ENCODE measurements around the gene OR4D1.

GRCh38 chr17:58192612-58193011, 44.4 kb downstream of the OR4D1 start, which contains the start of gene EPX:
- TF ChIP-seq, protein P1, sequence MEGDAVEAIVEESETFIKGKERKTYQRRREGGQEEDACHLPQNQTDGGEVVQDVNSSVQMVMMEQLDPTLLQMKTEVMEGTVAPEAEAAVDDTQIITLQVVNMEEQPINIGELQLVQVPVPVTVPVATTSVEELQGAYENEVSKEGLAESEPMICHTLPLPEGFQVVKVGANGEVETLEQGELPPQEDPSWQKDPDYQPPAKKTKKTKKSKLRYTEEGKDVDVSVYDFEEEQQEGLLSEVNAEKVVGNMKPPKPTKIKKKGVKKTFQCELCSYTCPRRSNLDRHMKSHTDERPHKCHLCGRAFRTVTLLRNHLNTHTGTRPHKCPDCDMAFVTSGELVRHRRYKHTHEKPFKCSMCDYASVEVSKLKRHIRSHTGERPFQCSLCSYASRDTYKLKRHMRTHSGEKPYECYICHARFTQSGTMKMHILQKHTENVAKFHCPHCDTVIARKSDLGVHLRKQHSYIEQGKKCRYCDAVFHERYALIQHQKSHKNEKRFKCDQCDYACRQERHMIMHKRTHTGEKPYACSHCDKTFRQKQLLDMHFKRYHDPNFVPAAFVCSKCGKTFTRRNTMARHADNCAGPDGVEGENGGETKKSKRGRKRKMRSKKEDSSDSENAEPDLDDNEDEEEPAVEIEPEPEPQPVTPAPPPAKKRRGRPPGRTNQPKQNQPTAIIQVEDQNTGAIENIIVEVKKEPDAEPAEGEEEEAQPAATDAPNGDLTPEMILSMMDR (IDR thresholded peaks at IDR 0.05), result no peak
- TF ChIP-seq POLR2A (IDR thresholded peaks at IDR 0.05) (no peak), POLR2AphosphoS5 (IDR thresholded peaks at IDR 0.05) (no peak)

Data from sigmoid colon (tissue), 4 donors.